ENCODE measurements around the gene BLCAP. TPM values are rescaled to one million over a fixed set of nuclear protein-coding genes. Genes with fewer than 3 reads are reported as not detected.

BLCAP gene
- total RNA-seq, 1 experiment from 2014 or later = 54.3 TPM

DNA sequence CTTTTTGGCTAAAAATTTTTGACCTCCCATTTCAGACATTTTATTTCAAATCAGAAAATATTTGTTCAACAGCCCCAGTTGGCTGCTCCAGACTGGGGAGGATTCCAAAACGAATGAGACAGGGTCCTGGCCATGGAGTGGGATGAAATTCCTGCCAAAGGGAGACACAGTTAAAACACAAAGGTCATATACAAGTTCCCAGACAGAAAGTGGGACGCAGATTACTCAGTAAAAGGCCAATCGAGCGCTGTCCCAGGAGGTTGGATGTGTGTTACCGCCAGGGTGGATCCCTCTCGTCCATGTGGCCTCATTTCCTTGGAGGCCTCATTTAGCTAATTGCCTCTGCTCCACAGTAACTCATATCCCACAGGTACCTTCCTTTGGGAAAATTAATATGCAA, 48.4 kb downstream of the BLCAP start:
- Histone ChIP-seq H4K8ac (replicated peaks; ENCODE audit: insufficient read length, low read depth, low read length) (no peak overlapping the region), H2BK20ac (ENCODE audit: low read depth, low read length, poor library complexity, severe bottlenecking) (no peak overlapping the region), H3K23ac (ENCODE audit: insufficient read length, low read depth, low read length) (no peak overlapping the region), H3K9ac (ENCODE audit: extremely low read depth, insufficient read length, low read length) (no peak overlapping the region), H3K9me3 (ENCODE audit: control insufficient read depth, low read depth, low read length) (no peaks in the 10 kb centered on the region), H2BK120ac (ENCODE audit: low read depth, low read length, poor library complexity, severe bottlenecking) (no peak overlapping the region), H3K23me2 (ENCODE audit: insufficient read length, low read depth, low read length, poor library complexity, severe bottlenecking) (no peaks in the 10 kb centered on the region), H4K20me1 (ENCODE audit: control insufficient read depth, insufficient read depth, insufficient read length) (no peaks in the 10 kb centered on the region), H2BK5ac (ENCODE audit: insufficient read length, low read length) (no peak overlapping the region), H2AK5ac (ENCODE audit: insufficient read length, low read length) (no peak overlapping the region), H2AFZ (ENCODE audit: low read length) (no peak overlapping the region), H3K4me1 (ENCODE audit: insufficient read depth, low read length) (no peaks in the 10 kb centered on the region), H3T11ph (ENCODE audit: low read length) (no peak overlapping the region), H2BK15ac (ENCODE audit: low read depth, low read length) (no peak overlapping the region), H4K5ac (ENCODE audit: insufficient read length, low read depth, low read length) (no peak overlapping the region), H3K14ac (ENCODE audit: insufficient read depth, low read length) (no peak overlapping the region), H3K79me1 (ENCODE audit: insufficient read depth, low read depth, low read length, poor library complexity, severe bottlenecking) (no peaks in the 10 kb centered on the region), H3K18ac (ENCODE audit: insufficient read length, low read depth, low read length) (no peak overlapping the region), H2BK12ac (ENCODE audit: insufficient read length, low read depth, low read length) (no peak overlapping the region), H3K79me2 (ENCODE audit: insufficient read depth, low read length) (no peaks in the 10 kb centered on the region), H3K27ac (ENCODE audit: insufficient read length, low read depth, low read length) (no peak overlapping the region), H3K56ac (ENCODE audit: insufficient read length, low read depth, low read length) (no peak overlapping the region), H3K4me2 (ENCODE audit: insufficient read depth, insufficient read length, low read length) (no peak overlapping the region), H3K27me3 (ENCODE audit: insufficient read depth, low read length) (no peaks in the 10 kb centered on the region), H4K91ac (ENCODE audit: insufficient read length, low read depth, low read length) (no peak overlapping the region), H3K4ac (ENCODE audit: low read depth, low read length) (no peak overlapping the region)
- WGBS (ENCODE audit: extremely low coverage, insufficient read length, low lambda C conversion rate) = no CpG with 5 or more reads among the region's 6 CpGs
- Mint-ChIP-seq H3K4me3 (no peak overlapping the region), H3K36me3 (ENCODE audit: insufficient read depth in 1 of 3, low read depth in 3 of 3) (peaks cover 0 to 15% (median 2%) of the 10 kb centered on the region in 3 experiments; a peak in 5 of 7 replicates), H3K9me3 (peaks cover 18 to 19% of the 10 kb centered on the region in 2 experiments), H3K27ac (no peak overlapping the region; a peak in 1 of 7 replicates), H3K27me3 (ENCODE audit: low read depth) (peaks cover 15% of the 10 kb centered on the region), H3K4me1 (peaks cover 4 to 17% of the 10 kb centered on the region in 2 experiments)
- TF ChIP-seq, protein P1, sequence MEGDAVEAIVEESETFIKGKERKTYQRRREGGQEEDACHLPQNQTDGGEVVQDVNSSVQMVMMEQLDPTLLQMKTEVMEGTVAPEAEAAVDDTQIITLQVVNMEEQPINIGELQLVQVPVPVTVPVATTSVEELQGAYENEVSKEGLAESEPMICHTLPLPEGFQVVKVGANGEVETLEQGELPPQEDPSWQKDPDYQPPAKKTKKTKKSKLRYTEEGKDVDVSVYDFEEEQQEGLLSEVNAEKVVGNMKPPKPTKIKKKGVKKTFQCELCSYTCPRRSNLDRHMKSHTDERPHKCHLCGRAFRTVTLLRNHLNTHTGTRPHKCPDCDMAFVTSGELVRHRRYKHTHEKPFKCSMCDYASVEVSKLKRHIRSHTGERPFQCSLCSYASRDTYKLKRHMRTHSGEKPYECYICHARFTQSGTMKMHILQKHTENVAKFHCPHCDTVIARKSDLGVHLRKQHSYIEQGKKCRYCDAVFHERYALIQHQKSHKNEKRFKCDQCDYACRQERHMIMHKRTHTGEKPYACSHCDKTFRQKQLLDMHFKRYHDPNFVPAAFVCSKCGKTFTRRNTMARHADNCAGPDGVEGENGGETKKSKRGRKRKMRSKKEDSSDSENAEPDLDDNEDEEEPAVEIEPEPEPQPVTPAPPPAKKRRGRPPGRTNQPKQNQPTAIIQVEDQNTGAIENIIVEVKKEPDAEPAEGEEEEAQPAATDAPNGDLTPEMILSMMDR (conservative IDR thresholded peaks at IDR 0.05) = no peak
- DNase-seq = no peak
